OCI-LY7 (cell line): Measurements from ENCODE around the gene ZNF260. TPM values are rescaled to one million over a fixed set of nuclear protein-coding genes. Genes with fewer than 3 reads are reported as not detected.

Source experiments
- Bru-seq: library from RNA; stranded (reverse); fragments of 400-500 nt; gene quantifications from one replicate; lab custom pipeline; 2021; lab: Mats Ljungman, UMichigan
- BruChase-seq, 2 experiments: library from RNA; stranded (reverse); fragments of 400-500 nt; gene quantifications; one replicate each; lab custom pipeline; 2021; lab: Mats Ljungman, UMichigan
- BruUV-seq: library from RNA; stranded (reverse); fragments of 400-500 nt; replicated peaks from 2 replicates; lab custom pipeline; 2021; lab: Mats Ljungman, UMichigan
- CTCF ChIA-PET: fragments of 300-600 bp; sonication (Branson Sonifier 250); formaldehyde crosslinking; loops from one replicate; lab custom pipeline; 2022; ENCODE audit warnings: antibody characterized with exemption; ENCODE audit not compliant: unreplicated experiment; lab: Charles Lee
- POLR2A ChIA-PET: fragments of 300-600 bp; sonication (Branson Sonifier 250); formaldehyde crosslinking; loops from one replicate; lab custom pipeline; 2022; ENCODE audit warnings: antibody characterized with exemption; lab: Charles Lee
- DNase-seq: peaks from one replicate; pipeline ENCODE4 v3.0.0-alpha.2; 2015; ENCODE audit warnings: low spot score
- H2AFZ ChIP-seq: fragments of 200-600 bp; sonication (generic), shearing (Covaris generic); 2 replicates; pipeline ENCODE4 v1.6.1; 2014; ENCODE audit warnings: mild to moderate bottlenecking, antibody characterized with exemption, low read length, moderate library complexity
- H3K27ac ChIP-seq: fragments of 200-600 bp; sonication (generic); 2 replicates; pipeline ENCODE4 v1.5.1; 2014; ENCODE audit warnings: mixed run types, low read depth, mild to moderate bottlenecking, moderate library complexity, low read length, inconsistent platforms; ENCODE audit not compliant: poor library complexity, severe bottlenecking
- H3K36me3 ChIP-seq: fragments of 200-600 bp; sonication (generic); 2 replicates; pipeline ENCODE4 v1.6.1; 2014; ENCODE audit warnings: mild to moderate bottlenecking, antibody characterized with exemption, low read length, moderate library complexity, mixed read lengths; ENCODE audit not compliant: insufficient read depth
- H3K4me1 ChIP-seq: fragments of 200-600 bp; sonication (generic); 2 replicates; pipeline ENCODE4 v1.5.1; 2014; ENCODE audit warnings: mild to moderate bottlenecking, low read length; ENCODE audit not compliant: insufficient read depth, poor library complexity, severe bottlenecking
- H3K4me2 ChIP-seq: fragments of 200-600 bp; sonication (generic); 2 replicates; pipeline ENCODE4 v1.6.1; 2014; ENCODE audit warnings: mild to moderate bottlenecking, low read length
- H3K4me3 ChIP-seq: fragments of 200-600 bp; sonication (generic); 2 replicates; pipeline ENCODE4 v1.5.1; 2014; ENCODE audit warnings: mild to moderate bottlenecking, low read depth, low read length; ENCODE audit not compliant: poor library complexity, severe bottlenecking
- H3K79me2 ChIP-seq: fragments of 200-600 bp; sonication (generic); 2 replicates; pipeline ENCODE4 v1.6.1; 2016; ENCODE audit warnings: low read depth, mild to moderate bottlenecking, low read length, moderate library complexity, mixed read lengths; ENCODE audit not compliant: insufficient read depth
- H3K9me2 ChIP-seq: fragments of 200-600 bp; sonication (generic); 2 replicates; pipeline ENCODE4 v1.6.1; 2016; ENCODE audit warnings: mild to moderate bottlenecking, low read length, mixed read lengths; ENCODE audit not compliant: insufficient read depth
- H3K9me3 ChIP-seq: fragments of 200-600 bp; sonication (generic); 2 replicates; pipeline ENCODE4 v1.6.1; 2014; ENCODE audit warnings: mild to moderate bottlenecking, mixed run types, low read length, mixed read lengths
- H4K20me1 ChIP-seq: fragments of 200-600 bp; sonication (generic); 2 replicates; pipeline ENCODE4 v1.6.1; 2014; ENCODE audit warnings: mild to moderate bottlenecking, antibody characterized with exemption, low read length, moderate library complexity, mixed read lengths; ENCODE audit not compliant: insufficient read depth
- EZH2phosphoT487 ChIP-seq: fragments of 200-600 bp; sonication (generic); IDR thresholded peaks from 2 replicates; pipeline ENCODE4 v1.6.1; 2018; ENCODE audit warnings: low read depth, borderline replicate concordance, mild to moderate bottlenecking, mixed run types, antibody characterized with exemption, low read length, moderate library complexity, mixed read lengths
- intact Hi-C: fragments of 100-400 bp; cut with micrococcal nuclease; formaldehyde crosslinking; loops from one replicate; pipeline ENCODE4 v1.10.0; 2022; ENCODE audit not compliant: unreplicated experiment
- long read RNA-seq: library from polyadenylated mRNA; stranded (forward); transcript quantifications from one replicate; pipeline ENCODE4 v2.0.0, GENCODE V29; 2022
- total RNA-seq, 2 experiments: library from RNA; depleted of rRNA in 1 of 2; stranded (reverse); fragments of >200 nt in 1 of 2; shearing (Covaris generic) in 1 of 2; gene quantifications; 2 replicates each; pipeline ENCODE4 v1.2.3, GENCODE V29; 2014 to 2022
- TF ChIP-seq, protein P1 (sequence below): fragments of 200-600 bp; sonication (generic); conservative IDR thresholded peaks from 2 replicates; pipeline ENCODE4 v1.5.1; 2014; ENCODE audit warnings: mild to moderate bottlenecking, antibody characterized with exemption, low read length, moderate library complexity, mixed read lengths

ZNF260 gene
- total RNA-seq (2014; rRNA removed; shearing (Covaris generic)) (9.9 and 11.1 TPM in 2 replicates), total RNA-seq (2022) (14.5 and 17.5 TPM in 2 replicates), Bru-seq, nascent RNA (percentile 79 among the genes with signal in this experiment), BruChase-seq, experiment 1, labeled RNA remaining after a 6-hour chase (percentile 80 among the genes with signal in this experiment), BruChase-seq, experiment 2, labeled RNA remaining after a 2-hour chase (percentile 93 among the genes with signal in this experiment)
- long read RNA-seq, full-length matches to known transcripts, result 18 of 29 reads
- long read RNA-seq, partial matches to known transcripts, result 0 of 29 reads
- long read RNA-seq, other reads (novel, unspliced or antisense), result 11 of 29 reads

DNA sequence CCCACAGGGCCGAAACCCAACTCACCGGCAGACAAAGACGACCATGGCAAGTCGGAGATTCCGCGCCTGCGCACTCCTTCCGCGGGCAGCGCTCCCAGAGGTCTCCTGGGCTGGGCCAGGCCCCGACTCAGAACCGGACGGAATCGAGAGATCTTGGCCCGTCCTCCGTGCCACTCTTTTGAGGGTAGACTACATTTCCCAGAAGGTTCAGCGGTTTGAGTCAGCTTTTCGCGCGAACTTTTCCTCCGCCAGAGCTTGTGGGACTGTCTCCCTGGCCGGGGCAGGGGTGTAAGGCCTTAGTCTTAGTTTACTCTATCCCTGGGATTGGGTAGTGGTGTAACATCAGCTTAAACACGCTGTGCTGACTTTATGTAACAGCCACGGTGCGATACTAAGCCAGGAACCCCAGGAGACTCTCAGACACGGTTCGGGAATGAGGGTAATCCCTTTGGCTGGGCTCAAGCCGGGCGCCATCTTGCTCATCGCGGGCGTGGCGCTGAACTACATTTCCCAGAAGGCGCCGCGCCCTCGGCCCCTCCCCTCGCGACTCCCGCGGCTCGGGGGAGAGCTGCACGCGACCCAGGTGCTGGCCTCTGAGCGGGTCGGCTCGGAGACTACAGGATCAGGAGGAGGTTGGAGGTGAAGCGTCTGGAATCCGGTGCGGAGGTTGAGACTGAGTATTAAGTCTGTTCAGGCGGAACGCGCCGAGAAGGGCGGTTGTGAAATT, at the start of gene ZNF260:
TSS of gene ZNF260 (minus strand) at position 78 of the 727 bp plus-strand sequence. CDS start 13,033 bp downstream, outside the sequence.
- H3K27ac ChIP-seq, result peak within 1 kb of the TSS; percentile 66
- TF ChIP-seq, protein P1, sequence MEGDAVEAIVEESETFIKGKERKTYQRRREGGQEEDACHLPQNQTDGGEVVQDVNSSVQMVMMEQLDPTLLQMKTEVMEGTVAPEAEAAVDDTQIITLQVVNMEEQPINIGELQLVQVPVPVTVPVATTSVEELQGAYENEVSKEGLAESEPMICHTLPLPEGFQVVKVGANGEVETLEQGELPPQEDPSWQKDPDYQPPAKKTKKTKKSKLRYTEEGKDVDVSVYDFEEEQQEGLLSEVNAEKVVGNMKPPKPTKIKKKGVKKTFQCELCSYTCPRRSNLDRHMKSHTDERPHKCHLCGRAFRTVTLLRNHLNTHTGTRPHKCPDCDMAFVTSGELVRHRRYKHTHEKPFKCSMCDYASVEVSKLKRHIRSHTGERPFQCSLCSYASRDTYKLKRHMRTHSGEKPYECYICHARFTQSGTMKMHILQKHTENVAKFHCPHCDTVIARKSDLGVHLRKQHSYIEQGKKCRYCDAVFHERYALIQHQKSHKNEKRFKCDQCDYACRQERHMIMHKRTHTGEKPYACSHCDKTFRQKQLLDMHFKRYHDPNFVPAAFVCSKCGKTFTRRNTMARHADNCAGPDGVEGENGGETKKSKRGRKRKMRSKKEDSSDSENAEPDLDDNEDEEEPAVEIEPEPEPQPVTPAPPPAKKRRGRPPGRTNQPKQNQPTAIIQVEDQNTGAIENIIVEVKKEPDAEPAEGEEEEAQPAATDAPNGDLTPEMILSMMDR, result no peak
- no peak for TF ChIP-seq EZH2phosphoT487
- ChIA-PET POLR2A (interaction anchor here (0.5 to 2.5 kb wide), 7 partner anchors 16 to 400 kb away, joined by 3 to 10 read pairs (median 3); partner anchors contain the start of gene ZNF529), CTCF (no interaction called here)
- BruUV-seq, result TSS peak; percentile 83
- H3K4me1 ChIP-seq, result peaks cover 18% of the 10 kb centered on the region
- peaks cover 16% of the 10 kb centered on the region; the same call in 1 of the 2 replicates for H3K9me3 ChIP-seq
- H3K36me3 ChIP-seq, result peaks cover 33% of the 10 kb centered on the region
- peak within 1 kb of the TSS; percentile 84 for H3K4me3 ChIP-seq
- no peaks in the 10 kb centered on the region for H4K20me1 ChIP-seq
- H2AFZ ChIP-seq, result peak within 1 kb of the TSS; percentile 96
- no peaks in the 10 kb centered on the region for H3K9me2 ChIP-seq
- intact Hi-C loops, result loop anchor here (2.0 to 5.0 kb wide), 5 partner anchors 40 to 844 kb away; partner anchors contain the start of genes ZNF420, ZNF527, ZNF529 and ZNF566
- peak; percentile 94 for DNase-seq
- peaks cover 50% of the 10 kb centered on the region; the same call in 1 of the 2 replicates for H3K79me2 ChIP-seq
- H3K4me2 ChIP-seq, result peak within 1 kb of the TSS; percentile 91

DNA sequence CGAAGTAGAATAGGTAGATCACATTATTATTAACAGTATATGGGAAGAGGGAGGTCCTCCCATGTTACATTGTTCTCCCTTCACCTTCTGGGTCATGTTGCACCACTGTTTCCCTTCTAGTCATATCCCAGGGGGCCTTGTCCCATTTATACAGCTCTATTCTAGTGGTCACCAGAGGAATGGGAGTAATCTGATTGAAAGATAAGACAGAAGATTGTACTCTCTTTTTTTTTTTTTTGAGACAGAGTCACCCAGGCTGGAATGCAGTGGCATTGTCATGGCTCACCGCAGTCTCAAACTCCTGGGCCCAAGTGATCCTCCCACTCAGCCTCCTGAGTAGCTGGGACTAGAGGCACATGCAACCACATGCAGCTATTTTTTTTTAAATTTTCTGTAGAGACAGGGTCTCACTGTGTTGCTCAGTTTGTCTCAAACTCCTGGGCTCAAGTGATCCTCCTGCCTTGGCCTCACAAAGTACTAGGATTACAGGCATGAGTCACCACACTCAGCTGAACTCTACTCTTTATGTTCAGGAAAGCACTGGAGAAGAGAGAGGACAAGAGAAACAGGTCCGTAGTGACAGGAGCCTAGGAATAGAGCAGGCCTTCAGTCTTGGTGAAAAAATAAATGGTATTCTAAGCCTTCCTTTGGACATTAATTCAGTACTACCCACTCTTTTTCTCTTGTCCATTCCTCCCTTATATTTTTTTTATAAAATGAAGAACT, 49.4 kb upstream of the ZNF260 start:
- Histone ChIP-seq H3K4me3 (no peak overlapping the region), H3K4me1 (peaks cover 12% of the 10 kb centered on the region), H3K36me3 (peaks cover 73% of the 10 kb centered on the region), H3K4me2 (no peak overlapping the region), H3K27ac (no peak overlapping the region), H3K9me3 (peaks cover 26% of the 10 kb centered on the region; the same call in 1 of the 2 replicates), H3K79me2 (peaks cover 20% of the 10 kb centered on the region; the same call in 1 of the 2 replicates), H2AFZ (no peak overlapping the region), H3K9me2 (0 out of 2 replicates have a peak, but pooled peaks cover 3% of the 10 kb centered on the region), H4K20me1 (no peaks in the 10 kb centered on the region)
- no peak for DNase-seq
- POLR2A ChIA-PET, result no interaction called here
- intact Hi-C loops, result no loop called here
- BruUV-seq, result no TSS peak
- TF ChIP-seq, protein P1, result no peak
- TF ChIP-seq EZH2phosphoT487, result no peak
- CTCF ChIA-PET, result no interaction called here
